GM19468 (cell line): ENCODE measurements around the gene C2CD4C.
"Not testable (repeated sequence)": the region's sequence is repeated elsewhere in the genome, so short reads cannot be mapped to it uniquely, and the experiment has no call there.

ENCODE experiments used
- ATAC-seq: cut with Tn5 transposase; IDR thresholded peaks from one replicate; pipeline ENCODE4 v1.9.1; 2021; ENCODE audit warnings: mild to moderate bottlenecking, moderate library complexity, moderate number of reproducible peaks; ENCODE audit not compliant: unreplicated experiment; ENCODE audit errors: extremely low read depth

Gene C2CD4C

GRCh38 chr19:386632-387301 lies 22.2 kb downstream of the C2CD4C start:
- not testable (repeated sequence) for ATAC-seq

- ATAC-seq = not testable (repeated sequence)
Measured at GRCh38 chr19:386189-386588, 22.8 kb downstream of the C2CD4C start.

- no peak for ATAC-seq
Measured at GRCh38 chr19:384799-385169, 24.2 kb downstream of the C2CD4C start.

- no peak for ATAC-seq
Measured at GRCh38 chr19:383922-384798, 24.8 kb downstream of the C2CD4C start.

GRCh38 chr19:383040-383439 lies 25.9 kb downstream of the C2CD4C start:
- no peak for ATAC-seq

- ATAC-seq = not testable (repeated sequence)
Measured at GRCh38 chr19:382578-382977, 26.4 kb downstream of the C2CD4C start.

GRCh38 chr19:381901-382300 lies 27.0 kb downstream of the C2CD4C start:
- ATAC-seq = not testable (repeated sequence)

GRCh38 chr19:380618-381219 lies 28.2 kb downstream of the C2CD4C start:
- not testable (repeated sequence) for ATAC-seq

- no peak for ATAC-seq
Measured at GRCh38 chr19:379796-380195, 29.2 kb downstream of the C2CD4C start.

GRCh38 chr19:378706-379105 lies 30.2 kb downstream of the C2CD4C start:
- ATAC-seq = no peak

GRCh38 chr19:377801-378581 lies 31.0 kb downstream of the C2CD4C start:
- ATAC-seq = no peak

- ATAC-seq = no peak
Measured at GRCh38 chr19:376111-376470, 32.9 kb downstream of the C2CD4C start.

GRCh38 chr19:375395-376110 lies 33.4 kb downstream of the C2CD4C start:
- no peak for ATAC-seq

- ATAC-seq = no peak
Measured at GRCh38 chr19:374886-375235, 34.1 kb downstream of the C2CD4C start.

GRCh38 chr19:374183-374885 lies 34.6 kb downstream of the C2CD4C start:
- ATAC-seq = no peak

GRCh38 chr19:373391-374182 lies 35.4 kb downstream of the C2CD4C start:
- no peak for ATAC-seq

- ATAC-seq = no peak
Measured at GRCh38 chr19:372306-372890, 36.5 kb downstream of the C2CD4C start.

GRCh38 chr19:371501-372168 lies 37.3 kb downstream of the C2CD4C start:
- ATAC-seq = no peak
